Upper lobe of right lung (tissue), 1 donor: ENCODE results near the gene LMAN1L. TPM values are rescaled to one million over a fixed set of nuclear protein-coding genes. Genes with fewer than 3 reads are reported as not detected.

ENCODE experiments used
- ATAC-seq: fragments of 200-7000 bp; cut with Tn5 transposase; one replicate; pipeline ENCODE4 v1.9.1; 2020; ENCODE audit warnings: mild to moderate bottlenecking, moderate library complexity
- DNase-seq: peaks from one replicate; pipeline ENCODE4 v3.0.0-alpha.2; 2020
- H3K27ac ChIP-seq: fragments of 200-600 bp; one replicate; pipeline ENCODE4 v1.8.0; 2022
- H3K27me3 ChIP-seq: fragments of 200-600 bp; one replicate; pipeline ENCODE4 v1.8.0; 2022; ENCODE audit warnings: mild to moderate bottlenecking
- H3K36me3 ChIP-seq: fragments of 200-600 bp; one replicate; pipeline ENCODE4 v1.8.0; 2022
- H3K4me1 ChIP-seq: fragments of 200-600 bp; one replicate; pipeline ENCODE4 v1.8.0; 2022
- H3K4me3 ChIP-seq: fragments of 200-600 bp; one replicate; pipeline ENCODE4 v1.8.0; 2022; ENCODE audit warnings: mild to moderate bottlenecking
- H3K9me3 ChIP-seq: fragments of 200-600 bp; one replicate; pipeline ENCODE4 v1.8.0; 2022
- CTCF ChIP-seq: fragments of 200-600 bp; IDR thresholded peaks from one replicate; pipeline ENCODE4 v1.8.0; 2022; ENCODE audit warnings: antibody characterized with exemption
- intact Hi-C: fragments of 100-400 bp; cut with DNase I; formaldehyde crosslinking; loops from one replicate; pipeline ENCODE4 v1.11.0; 2022
- total RNA-seq: library from RNA; stranded (reverse); fragmentation: NEBNext Ultra II Directional; extraction: Animal tissue kit (Norgen Biotek cat#: 25700); gene quantifications from one replicate; pipeline ENCODE4 v1.2.1, GENCODE V29; 2021
- donor health status: DM: no; HTN: yes; CAD: no; lungs with severe emphysema.

Gene LMAN1L
- total RNA-seq, 1 donor from 2014 or later: not detected

- H3K27me3 ChIP-seq: peaks cover 25% of the 10 kb centered on the region
- H3K4me1 ChIP-seq: no peaks in the 10 kb centered on the region
- TF ChIP-seq CTCF: no peak
- H3K4me3 ChIP-seq: no peak overlapping the region
- DNase-seq: no peak
- no peaks in the 10 kb centered on the region for H3K36me3 ChIP-seq
- intact Hi-C loops: no loop called here
- ATAC-seq: no peak
- H3K9me3 ChIP-seq: no peaks in the 10 kb centered on the region
- no peak overlapping the region for H3K27ac ChIP-seq
Observed at GRCh38 chr15:74825866-74826265, 13.2 kb downstream of the LMAN1L start.

- H3K27me3 ChIP-seq: peaks cover 25% of the 10 kb centered on the region
- DNase-seq (no peak), ATAC-seq (peak; percentile 64)
- no peaks in the 10 kb centered on the region for H3K4me1 ChIP-seq
- H3K4me3 ChIP-seq: no peak within 1 kb of the TSS
- no peak for TF ChIP-seq CTCF
- no peaks in the 10 kb centered on the region for H3K9me3 ChIP-seq
- intact Hi-C loops: no loop called here
- no peaks in the 10 kb centered on the region for H3K36me3 ChIP-seq
- H3K27ac ChIP-seq: no peak within 1 kb of the TSS
Observed at GRCh38 chr15:74826364-74826819, 13.8 kb downstream of the LMAN1L start, which contains the start of gene CPLX3. Gene CPLX3 (plus strand): TSS chr15:74826627. CDS start chr15:74826704, 77 bp downstream.

GRCh38 chr15:74826921-74827320 lies 14.3 kb downstream of the LMAN1L start:
- H3K9me3 ChIP-seq: no peaks in the 10 kb centered on the region
- H3K4me1 ChIP-seq: no peaks in the 10 kb centered on the region
- H3K36me3 ChIP-seq: no peaks in the 10 kb centered on the region
- intact Hi-C loops: no loop called here
- ATAC-seq (no peak), DNase-seq (no peak)
- no peak overlapping the region for H3K4me3 ChIP-seq
- no peak for TF ChIP-seq CTCF
- no peak overlapping the region for H3K27ac ChIP-seq
- H3K27me3 ChIP-seq: peaks cover 25% of the 10 kb centered on the region

GRCh38 chr15:74827614-74828013 lies 15.0 kb downstream of the LMAN1L start:
- intact Hi-C loops: no loop called here
- H3K27me3 ChIP-seq: peaks cover 25% of the 10 kb centered on the region

GRCh38 chr15:74828835-74829234 lies 16.2 kb downstream of the LMAN1L start:
- DNase-seq: no peak
- no peaks in the 10 kb centered on the region for H3K9me3 ChIP-seq
- no peak for TF ChIP-seq CTCF
- H3K27me3 ChIP-seq: peaks cover 25% of the 10 kb centered on the region
- no peaks in the 10 kb centered on the region for H3K4me1 ChIP-seq
- intact Hi-C loops: no loop called here
- no peak overlapping the region for H3K27ac ChIP-seq
- H3K36me3 ChIP-seq: no peaks in the 10 kb centered on the region
- no peak overlapping the region for H3K4me3 ChIP-seq
- ATAC-seq: no peak

More at GRCh38 chr15:74827614-74828013, 15.0 kb downstream of the LMAN1L start:
- Histone ChIP-seq H3K36me3 (no peaks in the 10 kb centered on the region), H3K9me3 (no peaks in the 10 kb centered on the region), H3K27ac (no peak overlapping the region), H3K4me1 (no peaks in the 10 kb centered on the region), H3K4me3 (no peak overlapping the region)
- no peak for TF ChIP-seq CTCF
- ATAC-seq (no peak), DNase-seq (no peak)

- H3K4me1 ChIP-seq: no peaks in the 10 kb centered on the region
- intact Hi-C loops: no loop called here
- H3K27me3 ChIP-seq: peaks cover 25% of the 10 kb centered on the region
- H3K36me3 ChIP-seq: no peaks in the 10 kb centered on the region
- H3K9me3 ChIP-seq: no peaks in the 10 kb centered on the region
- no peak for TF ChIP-seq CTCF
- ATAC-seq: no peak
- DNase-seq: no peak
- H3K4me3 ChIP-seq: no peak overlapping the region
- H3K27ac ChIP-seq: no peak overlapping the region
Observed at GRCh38 chr15:74829486-74829885, 16.9 kb downstream of the LMAN1L start.
